Activated naive CD4-positive, alpha-beta T cell (primary cell): ENCODE results near the gene DNAH14.
"Not testable (repeated sequence)": the region's sequence is repeated elsewhere in the genome, so short reads cannot be mapped to it uniquely, and the experiment has no call there.

ENCODE experiments used
- DNase-seq, 4 experiments: peaks; one replicate each; lab custom pipeline; 2025; lab: John Stamatoyannopoulos, UW

DNAH14 gene

GRCh38 chr1:225257081-225257480 lies 327.6 kb downstream of the DNAH14 start:
- DNase-seq: no peak

GRCh38 chr1:225258811-225259210 lies 329.3 kb downstream of the DNAH14 start:
- DNase-seq: no peak

GRCh38 chr1:225259542-225259941 lies 330.1 kb downstream of the DNAH14 start:
- no peak for DNase-seq

GRCh38 chr1:225260319-225260718 lies 330.8 kb downstream of the DNAH14 start:
- no peak for DNase-seq

- DNase-seq: no peak
Observed at GRCh38 chr1:225277445-225277844, 348.0 kb downstream of the DNAH14 start.

GRCh38 chr1:225280563-225280962 lies 351.1 kb downstream of the DNAH14 start:
- DNase-seq: no peak

GRCh38 chr1:225290244-225290643 lies 360.8 kb downstream of the DNAH14 start:
- DNase-seq: no peak

GRCh38 chr1:225299624-225300023 lies 370.1 kb downstream of the DNAH14 start:
- DNase-seq: no peak

GRCh38 chr1:225300381-225300780 lies 370.9 kb downstream of the DNAH14 start:
- no peak for DNase-seq

- no peak for DNase-seq
Observed at GRCh38 chr1:225304996-225305395, 375.5 kb downstream of the DNAH14 start.

- DNase-seq: not testable (repeated sequence)
Observed at GRCh38 chr1:225310544-225310943, 381.1 kb downstream of the DNAH14 start.

- no peak for DNase-seq
Observed at GRCh38 chr1:225318706-225319575, 389.5 kb downstream of the DNAH14 start.

- no peak for DNase-seq
Observed at GRCh38 chr1:225319871-225320270, 390.4 kb downstream of the DNAH14 start.

- DNase-seq: no peak
Observed at GRCh38 chr1:225321784-225322183, 392.3 kb downstream of the DNAH14 start.

GRCh38 chr1:225329041-225329440 lies 399.6 kb downstream of the DNAH14 start:
- no peak for DNase-seq

GRCh38 chr1:225329996-225330395 lies 400.5 kb downstream of the DNAH14 start:
- DNase-seq: not testable (repeated sequence)

- no peak for DNase-seq
Observed at GRCh38 chr1:225332686-225333085, 403.2 kb downstream of the DNAH14 start.

- not testable (repeated sequence) for DNase-seq
Observed at GRCh38 chr1:225335098-225335778, 405.8 kb downstream of the DNAH14 start.

- no peak for DNase-seq
Observed at GRCh38 chr1:225338545-225338944, 409.1 kb downstream of the DNAH14 start.

- DNase-seq: no peak
Observed at GRCh38 chr1:225341642-225342041, 412.2 kb downstream of the DNAH14 start.

GRCh38 chr1:225342695-225343094 lies 413.2 kb downstream of the DNAH14 start:
- no peak for DNase-seq

GRCh38 chr1:225343618-225344017 lies 414.1 kb downstream of the DNAH14 start:
- DNase-seq: no peak

GRCh38 chr1:225347123-225347683 lies 417.7 kb downstream of the DNAH14 start:
- no peak for DNase-seq
